GM23338 (cell line): ENCODE results near the gene RXFP2. TPM values are rescaled to one million over a fixed set of nuclear protein-coding genes. Genes with fewer than 3 reads are reported as not detected.

Source experiments
- ATAC-seq: fragments of 200-7000 bp; cut with Tn5 transposase; 3 replicates; pipeline ENCODE4 v1.9.1; 2020
- DNase-seq: peaks from one replicate; pipeline ENCODE4 v3.0.0-alpha.2; 2015; ENCODE audit warnings: low spot score
- H2AFZ ChIP-seq: fragments of 200-600 bp; sonication (generic); 2 replicates; pipeline ENCODE4 v1.8.0; 2016; ENCODE audit warnings: antibody characterized with exemption, mild to moderate bottlenecking, moderate library complexity
- H3F3A ChIP-seq: fragments of 200-600 bp; sonication (generic); replicated peaks from 2 replicates; pipeline ENCODE4 v1.8.0; 2017; ENCODE audit warnings: antibody characterized with exemption, mixed run types, low read depth
- H3K27ac ChIP-seq: fragments of 200-600 bp; sonication (generic); 2 replicates; pipeline ENCODE4 v1.6.1; 2016; ENCODE audit warnings: low read depth
- H3K27me3 ChIP-seq: fragments of 200-600 bp; sonication (generic); 2 replicates; pipeline ENCODE4 v1.8.0; 2016; ENCODE audit warnings: mild to moderate bottlenecking, mixed run types, moderate library complexity; ENCODE audit not compliant: insufficient read depth
- H3K36me3 ChIP-seq: fragments of 200-600 bp; sonication (generic); 2 replicates; pipeline ENCODE4 v1.8.0; 2016; ENCODE audit warnings: mild to moderate bottlenecking; ENCODE audit not compliant: insufficient read depth
- H3K4me1 ChIP-seq: fragments of 200-600 bp; sonication (generic); 2 replicates; pipeline ENCODE4 v1.8.0; 2016; ENCODE audit warnings: mild to moderate bottlenecking, moderate library complexity; ENCODE audit not compliant: insufficient read depth
- H3K4me2 ChIP-seq: fragments of 200-600 bp; sonication (generic); 2 replicates; pipeline ENCODE4 v1.7.1; 2017; ENCODE audit warnings: mixed run types
- H3K4me3 ChIP-seq: fragments of 200-600 bp; sonication (generic); 2 replicates; pipeline ENCODE4 v1.6.1; 2016; ENCODE audit warnings: mixed run types
- H3K79me2 ChIP-seq: fragments of 200-600 bp; sonication (generic); replicated peaks from 2 replicates; pipeline ENCODE4 v1.8.0; 2017; ENCODE audit warnings: mild to moderate bottlenecking; ENCODE audit not compliant: insufficient read depth
- H3K9me2 ChIP-seq: fragments of 200-600 bp; sonication (generic); 2 replicates; pipeline ENCODE4 v1.8.0; 2017; ENCODE audit not compliant: insufficient read depth
- H4K20me1 ChIP-seq: fragments of 200-600 bp; sonication (generic); replicated peaks from 2 replicates; pipeline ENCODE4 v1.8.0; 2017; ENCODE audit warnings: mild to moderate bottlenecking; ENCODE audit not compliant: insufficient read depth
- H3K27ac Mint-ChIP-seq: 2 replicates; pipeline ENCODE4 v1.8.0; 2020; ENCODE audit warnings: inconsistent platforms, mild to moderate bottlenecking, moderate library complexity, mixed read lengths
- H3K27me3 Mint-ChIP-seq: 3 replicates; pipeline ENCODE4 v1.8.0; 2022; ENCODE audit warnings: low read depth, mild to moderate bottlenecking, moderate library complexity, mixed read lengths, inconsistent platforms; ENCODE audit not compliant: insufficient read depth, poor library complexity
- H3K36me3 Mint-ChIP-seq: 3 replicates; pipeline ENCODE4 v1.8.0; 2021; ENCODE audit warnings: low read depth, mild to moderate bottlenecking, inconsistent platforms, moderate library complexity, mixed read lengths
- H3K4me1 Mint-ChIP-seq: 3 replicates; pipeline ENCODE4 v1.8.0; 2020; ENCODE audit warnings: mild to moderate bottlenecking, inconsistent platforms, mixed read lengths
- H3K4me3 Mint-ChIP-seq: 3 replicates; pipeline ENCODE4 v1.8.0; 2021; ENCODE audit warnings: moderate library complexity, mild to moderate bottlenecking, inconsistent platforms, mixed read lengths
- H3K9me3 Mint-ChIP-seq: 3 replicates; pipeline ENCODE4 v1.8.0; 2020; ENCODE audit warnings: moderate library complexity, mild to moderate bottlenecking, inconsistent platforms, mixed read lengths
- CREB1 ChIP-seq: fragments of 250-450 bp; sonication (Bioruptor Pico); IDR thresholded peaks from 2 replicates; pipeline ENCODE4 v1.5.0; 2020; ENCODE audit warnings: low read depth, mild to moderate bottlenecking, moderate library complexity
- EZH2 ChIP-seq: fragments of 200-600 bp; sonication (generic); IDR thresholded peaks from one replicate; pipeline ENCODE4 v1.8.0; 2017; ENCODE audit warnings: antibody characterized with exemption, mild to moderate bottlenecking, low read depth; ENCODE audit not compliant: unreplicated experiment
- EZH2phosphoT487 ChIP-seq: fragments of 200-600 bp; sonication (generic); IDR thresholded peaks from one replicate; pipeline ENCODE4 v1.8.1; 2018; ENCODE audit warnings: antibody characterized with exemption; ENCODE audit not compliant: unreplicated experiment
- JUNB ChIP-seq: IDR thresholded peaks from one replicate; pipeline ENCODE4 v1.6.1; 2016; ENCODE audit warnings: antibody characterized with exemption; ENCODE audit not compliant: unreplicated experiment
- NANOG ChIP-seq: IDR thresholded peaks from 2 replicates; pipeline ENCODE4 v1.6.1; 2016; ENCODE audit warnings: antibody characterized with exemption, borderline replicate concordance
- POLR2AphosphoS5 ChIP-seq: IDR thresholded peaks from 2 replicates; pipeline ENCODE4 v1.6.1; 2016; ENCODE audit warnings: antibody characterized with exemption, low read depth
- STAT1 ChIP-seq: IDR thresholded peaks from one replicate; pipeline ENCODE4 v1.6.1; 2016; ENCODE audit warnings: antibody characterized with exemption; ENCODE audit not compliant: unreplicated experiment
- ZNF114 ChIP-seq: fragments of 250-450 bp; sonication (Bioruptor Pico); IDR thresholded peaks from 2 replicates; pipeline ENCODE4 v1.5.0; 2020; ENCODE audit warnings: mild to moderate bottlenecking, moderate library complexity
- ZNF331 ChIP-seq: fragments of 250-450 bp; sonication (Bioruptor Pico); IDR thresholded peaks from 2 replicates; pipeline ENCODE4 v1.5.0; 2020; ENCODE audit warnings: low read depth, mild to moderate bottlenecking, moderate library complexity
- polyA plus RNA-seq: library from polyadenylated mRNA; unstranded; fragments of >200 nt; fragmentation: Nextera tagmentation; extraction: Ambion mirVana; gene quantifications from 2 replicates; pipeline ENCODE4 v1.2.1, GENCODE V29; 2016
- total RNA-seq: library from RNA; depleted of rRNA; stranded (reverse); fragments of >200 nt; shearing (Covaris generic); gene quantifications from 2 replicates; pipeline ENCODE4 v1.2.3, GENCODE V29; 2014
- TF ChIP-seq, protein P1 (sequence below): IDR thresholded peaks from 2 replicates; pipeline ENCODE4 v1.6.1; 2016; ENCODE audit warnings: antibody characterized with exemption
- TF ChIP-seq, protein P2 (sequence below): fragments of 250-450 bp; sonication (Bioruptor Pico); IDR thresholded peaks from 2 replicates; pipeline ENCODE4 v1.5.0; 2020; ENCODE audit warnings: mild to moderate bottlenecking, moderate library complexity
- TF ChIP-seq, protein P3 (sequence below): IDR thresholded peaks from one replicate; pipeline ENCODE4 v1.6.1; 2018; ENCODE audit warnings: antibody characterized with exemption; ENCODE audit not compliant: unreplicated experiment
- TF ChIP-seq, protein P4 (sequence below), 2 experiments: fragments of 200-600 bp in 1 of 2; sonication (generic) in 1 of 2; conservative IDR thresholded peaks; 2 replicates each; pipeline versions ENCODE4 v1.5.1 to v1.6.1; 2016 to 2017; ENCODE audit warnings: antibody characterized with exemption in 2 of 2, low read depth in 2 of 2, mild to moderate bottlenecking in 2 of 2, moderate library complexity in 1 of 2

Gene RXFP2
- total and polyA plus RNA-seq, 2 experiments from 2014 or later = not detected

DNA sequence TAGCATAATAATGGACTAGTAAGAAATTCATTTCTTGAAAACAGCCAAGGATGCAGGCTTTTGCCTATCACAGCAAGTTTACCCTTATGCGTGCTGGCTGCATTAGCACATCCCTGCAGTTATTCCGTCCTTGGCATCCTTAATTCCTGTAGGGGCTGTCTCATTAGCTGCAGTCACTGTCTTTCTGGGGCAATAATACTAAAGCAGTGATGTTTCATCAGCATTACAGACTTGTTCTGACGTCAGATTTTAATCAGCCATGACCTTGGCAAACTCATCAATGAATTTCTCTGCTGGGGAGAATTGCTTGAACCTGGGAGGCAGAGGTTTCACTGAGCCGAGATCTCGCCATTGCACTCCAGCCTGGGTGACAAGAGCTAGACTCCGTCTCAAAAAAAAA, 103.7 kb downstream of the RXFP2 start:
- H3K4me1 Mint-ChIP-seq = peaks cover 4% of the 10 kb centered on the region
- H2AFZ ChIP-seq = no peak overlapping the region
- no peaks in the 10 kb centered on the region for H3K79me2 ChIP-seq
- no peaks in the 10 kb centered on the region for H3K36me3 Mint-ChIP-seq
- no peak overlapping the region for H3K4me3 Mint-ChIP-seq
- no peak overlapping the region for H3K27ac ChIP-seq
- DNase-seq (no peak), ATAC-seq (no peak)
- H3K4me3 ChIP-seq = no peak overlapping the region
- TF ChIP-seq ZNF114 (CRISPR knock-in tag) (no peak), POLR2AphosphoS5 (no peak), EZH2 (no peak), JUNB (no peak), CREB1 (CRISPR knock-in tag) (no peak), STAT1 (no peak), NANOG (no peak), EZH2phosphoT487 (no peak), ZNF331 (no peak)
- TF ChIP-seq, protein P1, sequence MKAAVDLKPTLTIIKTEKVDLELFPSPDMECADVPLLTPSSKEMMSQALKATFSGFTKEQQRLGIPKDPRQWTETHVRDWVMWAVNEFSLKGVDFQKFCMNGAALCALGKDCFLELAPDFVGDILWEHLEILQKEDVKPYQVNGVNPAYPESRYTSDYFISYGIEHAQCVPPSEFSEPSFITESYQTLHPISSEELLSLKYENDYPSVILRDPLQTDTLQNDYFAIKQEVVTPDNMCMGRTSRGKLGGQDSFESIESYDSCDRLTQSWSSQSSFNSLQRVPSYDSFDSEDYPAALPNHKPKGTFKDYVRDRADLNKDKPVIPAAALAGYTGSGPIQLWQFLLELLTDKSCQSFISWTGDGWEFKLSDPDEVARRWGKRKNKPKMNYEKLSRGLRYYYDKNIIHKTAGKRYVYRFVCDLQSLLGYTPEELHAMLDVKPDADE = no peak
- TF ChIP-seq, protein P2, sequence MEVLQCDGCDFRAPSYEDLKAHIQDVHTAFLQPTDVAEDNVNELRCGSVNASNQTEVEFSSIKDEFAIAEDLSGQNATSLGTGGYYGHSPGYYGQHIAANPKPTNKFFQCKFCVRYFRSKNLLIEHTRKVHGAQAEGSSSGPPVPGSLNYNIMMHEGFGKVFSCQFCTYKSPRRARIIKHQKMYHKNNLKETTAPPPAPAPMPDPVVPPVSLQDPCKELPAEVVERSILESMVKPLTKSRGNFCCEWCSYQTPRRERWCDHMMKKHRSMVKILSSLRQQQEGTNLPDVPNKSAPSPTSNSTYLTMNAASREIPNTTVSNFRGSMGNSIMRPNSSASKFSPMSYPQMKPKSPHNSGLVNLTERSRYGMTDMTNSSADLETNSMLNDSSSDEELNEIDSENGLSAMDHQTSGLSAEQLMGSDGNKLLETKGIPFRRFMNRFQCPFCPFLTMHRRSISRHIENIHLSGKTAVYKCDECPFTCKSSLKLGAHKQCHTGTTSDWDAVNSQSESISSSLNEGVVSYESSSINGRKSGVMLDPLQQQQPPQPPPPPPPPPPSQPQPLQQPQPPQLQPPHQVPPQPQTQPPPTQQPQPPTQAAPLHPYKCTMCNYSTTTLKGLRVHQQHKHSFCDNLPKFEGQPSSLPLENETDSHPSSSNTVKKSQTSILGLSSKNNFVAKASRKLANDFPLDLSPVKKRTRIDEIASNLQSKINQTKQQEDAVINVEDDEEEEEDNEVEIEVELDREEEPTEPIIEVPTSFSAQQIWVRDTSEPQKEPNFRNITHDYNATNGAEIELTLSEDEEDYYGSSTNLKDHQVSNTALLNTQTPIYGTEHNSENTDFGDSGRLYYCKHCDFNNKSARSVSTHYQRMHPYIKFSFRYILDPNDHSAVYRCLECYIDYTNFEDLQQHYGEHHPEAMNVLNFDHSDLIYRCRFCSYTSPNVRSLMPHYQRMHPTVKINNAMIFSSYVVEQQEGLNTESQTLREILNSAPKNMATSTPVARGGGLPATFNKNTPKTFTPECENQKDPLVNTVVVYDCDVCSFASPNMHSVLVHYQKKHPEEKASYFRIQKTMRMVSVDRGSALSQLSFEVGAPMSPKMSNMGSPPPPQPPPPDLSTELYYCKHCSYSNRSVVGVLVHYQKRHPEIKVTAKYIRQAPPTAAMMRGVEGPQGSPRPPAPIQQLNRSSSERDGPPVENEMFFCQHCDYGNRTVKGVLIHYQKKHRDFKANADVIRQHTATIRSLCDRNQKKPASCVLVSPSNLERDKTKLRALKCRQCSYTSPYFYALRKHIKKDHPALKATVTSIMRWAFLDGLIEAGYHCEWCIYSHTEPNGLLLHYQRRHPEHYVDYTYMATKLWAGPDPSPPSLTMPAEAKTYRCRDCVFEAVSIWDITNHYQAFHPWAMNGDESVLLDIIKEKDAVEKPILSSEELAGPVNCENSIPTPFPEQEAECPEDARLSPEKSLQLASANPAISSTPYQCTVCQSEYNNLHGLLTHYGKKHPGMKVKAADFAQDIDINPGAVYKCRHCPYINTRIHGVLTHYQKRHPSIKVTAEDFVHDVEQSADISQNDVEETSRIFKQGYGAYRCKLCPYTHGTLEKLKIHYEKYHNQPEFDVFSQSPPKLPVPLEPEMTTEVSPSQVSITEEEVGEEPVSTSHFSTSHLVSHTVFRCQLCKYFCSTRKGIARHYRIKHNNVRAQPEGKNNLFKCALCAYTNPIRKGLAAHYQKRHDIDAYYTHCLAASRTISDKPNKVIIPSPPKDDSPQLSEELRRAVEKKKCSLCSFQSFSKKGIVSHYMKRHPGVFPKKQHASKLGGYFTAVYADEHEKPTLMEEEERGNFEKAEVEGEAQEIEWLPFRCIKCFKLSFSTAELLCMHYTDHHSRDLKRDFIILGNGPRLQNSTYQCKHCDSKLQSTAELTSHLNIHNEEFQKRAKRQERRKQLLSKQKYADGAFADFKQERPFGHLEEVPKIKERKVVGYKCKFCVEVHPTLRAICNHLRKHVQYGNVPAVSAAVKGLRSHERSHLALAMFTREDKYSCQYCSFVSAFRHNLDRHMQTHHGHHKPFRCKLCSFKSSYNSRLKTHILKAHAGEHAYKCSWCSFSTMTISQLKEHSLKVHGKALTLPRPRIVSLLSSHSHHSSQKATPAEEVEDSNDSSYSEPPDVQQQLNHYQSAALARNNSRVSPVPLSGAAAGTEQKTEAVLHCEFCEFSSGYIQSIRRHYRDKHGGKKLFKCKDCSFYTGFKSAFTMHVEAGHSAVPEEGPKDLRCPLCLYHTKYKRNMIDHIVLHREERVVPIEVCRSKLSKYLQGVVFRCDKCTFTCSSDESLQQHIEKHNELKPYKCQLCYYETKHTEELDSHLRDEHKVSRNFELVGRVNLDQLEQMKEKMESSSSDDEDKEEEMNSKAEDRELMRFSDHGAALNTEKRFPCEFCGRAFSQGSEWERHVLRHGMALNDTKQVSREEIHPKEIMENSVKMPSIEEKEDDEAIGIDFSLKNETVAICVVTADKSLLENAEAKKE (CRISPR knock-in tag) = no peak
- TF ChIP-seq, protein P3, sequence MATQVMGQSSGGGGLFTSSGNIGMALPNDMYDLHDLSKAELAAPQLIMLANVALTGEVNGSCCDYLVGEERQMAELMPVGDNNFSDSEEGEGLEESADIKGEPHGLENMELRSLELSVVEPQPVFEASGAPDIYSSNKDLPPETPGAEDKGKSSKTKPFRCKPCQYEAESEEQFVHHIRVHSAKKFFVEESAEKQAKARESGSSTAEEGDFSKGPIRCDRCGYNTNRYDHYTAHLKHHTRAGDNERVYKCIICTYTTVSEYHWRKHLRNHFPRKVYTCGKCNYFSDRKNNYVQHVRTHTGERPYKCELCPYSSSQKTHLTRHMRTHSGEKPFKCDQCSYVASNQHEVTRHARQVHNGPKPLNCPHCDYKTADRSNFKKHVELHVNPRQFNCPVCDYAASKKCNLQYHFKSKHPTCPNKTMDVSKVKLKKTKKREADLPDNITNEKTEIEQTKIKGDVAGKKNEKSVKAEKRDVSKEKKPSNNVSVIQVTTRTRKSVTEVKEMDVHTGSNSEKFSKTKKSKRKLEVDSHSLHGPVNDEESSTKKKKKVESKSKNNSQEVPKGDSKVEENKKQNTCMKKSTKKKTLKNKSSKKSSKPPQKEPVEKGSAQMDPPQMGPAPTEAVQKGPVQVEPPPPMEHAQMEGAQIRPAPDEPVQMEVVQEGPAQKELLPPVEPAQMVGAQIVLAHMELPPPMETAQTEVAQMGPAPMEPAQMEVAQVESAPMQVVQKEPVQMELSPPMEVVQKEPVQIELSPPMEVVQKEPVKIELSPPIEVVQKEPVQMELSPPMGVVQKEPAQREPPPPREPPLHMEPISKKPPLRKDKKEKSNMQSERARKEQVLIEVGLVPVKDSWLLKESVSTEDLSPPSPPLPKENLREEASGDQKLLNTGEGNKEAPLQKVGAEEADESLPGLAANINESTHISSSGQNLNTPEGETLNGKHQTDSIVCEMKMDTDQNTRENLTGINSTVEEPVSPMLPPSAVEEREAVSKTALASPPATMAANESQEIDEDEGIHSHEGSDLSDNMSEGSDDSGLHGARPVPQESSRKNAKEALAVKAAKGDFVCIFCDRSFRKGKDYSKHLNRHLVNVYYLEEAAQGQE = no peak
- TF ChIP-seq, protein P4, sequence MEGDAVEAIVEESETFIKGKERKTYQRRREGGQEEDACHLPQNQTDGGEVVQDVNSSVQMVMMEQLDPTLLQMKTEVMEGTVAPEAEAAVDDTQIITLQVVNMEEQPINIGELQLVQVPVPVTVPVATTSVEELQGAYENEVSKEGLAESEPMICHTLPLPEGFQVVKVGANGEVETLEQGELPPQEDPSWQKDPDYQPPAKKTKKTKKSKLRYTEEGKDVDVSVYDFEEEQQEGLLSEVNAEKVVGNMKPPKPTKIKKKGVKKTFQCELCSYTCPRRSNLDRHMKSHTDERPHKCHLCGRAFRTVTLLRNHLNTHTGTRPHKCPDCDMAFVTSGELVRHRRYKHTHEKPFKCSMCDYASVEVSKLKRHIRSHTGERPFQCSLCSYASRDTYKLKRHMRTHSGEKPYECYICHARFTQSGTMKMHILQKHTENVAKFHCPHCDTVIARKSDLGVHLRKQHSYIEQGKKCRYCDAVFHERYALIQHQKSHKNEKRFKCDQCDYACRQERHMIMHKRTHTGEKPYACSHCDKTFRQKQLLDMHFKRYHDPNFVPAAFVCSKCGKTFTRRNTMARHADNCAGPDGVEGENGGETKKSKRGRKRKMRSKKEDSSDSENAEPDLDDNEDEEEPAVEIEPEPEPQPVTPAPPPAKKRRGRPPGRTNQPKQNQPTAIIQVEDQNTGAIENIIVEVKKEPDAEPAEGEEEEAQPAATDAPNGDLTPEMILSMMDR (conservative IDR thresholded peaks at IDR 0.05; ENCODE audit: low read depth in 2 of 2) = no peak
- H3K36me3 ChIP-seq = no peaks in the 10 kb centered on the region
- H3K9me2 ChIP-seq = no peaks in the 10 kb centered on the region
- no peaks in the 10 kb centered on the region for H4K20me1 ChIP-seq
- no peak overlapping the region for H3K27ac Mint-ChIP-seq
- peaks cover 20% of the 10 kb centered on the region for H3K27me3 Mint-ChIP-seq
- H3K9me3 Mint-ChIP-seq = no peaks in the 10 kb centered on the region
- H3K4me2 ChIP-seq = no peak overlapping the region
- H3K27me3 ChIP-seq = peaks cover 36% of the 10 kb centered on the region
- H3F3A ChIP-seq = no peaks in the 10 kb centered on the region
- peaks cover 9% of the 10 kb centered on the region; the same call in 1 of the 2 replicates for H3K4me1 ChIP-seq
